ENCODE data around the gene TIAL1.

DNA sequence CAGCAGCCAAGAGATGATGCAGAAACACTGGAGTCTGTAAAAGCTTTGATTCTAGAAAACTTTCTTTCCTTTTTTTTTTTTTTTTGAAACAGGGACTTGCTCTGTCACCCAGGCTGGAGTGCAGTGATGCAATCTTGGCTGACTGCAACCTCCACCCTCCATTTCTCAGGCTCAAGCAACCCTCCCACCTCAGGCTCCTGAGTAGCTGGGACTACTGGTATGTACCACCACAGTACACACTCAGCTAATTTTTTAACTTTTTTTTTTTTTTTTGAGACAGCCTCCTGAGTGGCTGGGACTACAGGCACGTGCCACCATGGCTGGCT lies 37.4 kb upstream of the TIAL1 start:
- TF ChIP-seq RAD21 (IDR thresholded peaks at IDR 0.05; ENCODE audit: low read depth) (no peak), TAF1 (IDR thresholded peaks at IDR 0.05; ENCODE audit: low read depth) (no peak), CREB1 (IDR thresholded peaks at IDR 0.05; ENCODE audit: low read depth) (no peak)
- TF ChIP-seq, protein P1, sequence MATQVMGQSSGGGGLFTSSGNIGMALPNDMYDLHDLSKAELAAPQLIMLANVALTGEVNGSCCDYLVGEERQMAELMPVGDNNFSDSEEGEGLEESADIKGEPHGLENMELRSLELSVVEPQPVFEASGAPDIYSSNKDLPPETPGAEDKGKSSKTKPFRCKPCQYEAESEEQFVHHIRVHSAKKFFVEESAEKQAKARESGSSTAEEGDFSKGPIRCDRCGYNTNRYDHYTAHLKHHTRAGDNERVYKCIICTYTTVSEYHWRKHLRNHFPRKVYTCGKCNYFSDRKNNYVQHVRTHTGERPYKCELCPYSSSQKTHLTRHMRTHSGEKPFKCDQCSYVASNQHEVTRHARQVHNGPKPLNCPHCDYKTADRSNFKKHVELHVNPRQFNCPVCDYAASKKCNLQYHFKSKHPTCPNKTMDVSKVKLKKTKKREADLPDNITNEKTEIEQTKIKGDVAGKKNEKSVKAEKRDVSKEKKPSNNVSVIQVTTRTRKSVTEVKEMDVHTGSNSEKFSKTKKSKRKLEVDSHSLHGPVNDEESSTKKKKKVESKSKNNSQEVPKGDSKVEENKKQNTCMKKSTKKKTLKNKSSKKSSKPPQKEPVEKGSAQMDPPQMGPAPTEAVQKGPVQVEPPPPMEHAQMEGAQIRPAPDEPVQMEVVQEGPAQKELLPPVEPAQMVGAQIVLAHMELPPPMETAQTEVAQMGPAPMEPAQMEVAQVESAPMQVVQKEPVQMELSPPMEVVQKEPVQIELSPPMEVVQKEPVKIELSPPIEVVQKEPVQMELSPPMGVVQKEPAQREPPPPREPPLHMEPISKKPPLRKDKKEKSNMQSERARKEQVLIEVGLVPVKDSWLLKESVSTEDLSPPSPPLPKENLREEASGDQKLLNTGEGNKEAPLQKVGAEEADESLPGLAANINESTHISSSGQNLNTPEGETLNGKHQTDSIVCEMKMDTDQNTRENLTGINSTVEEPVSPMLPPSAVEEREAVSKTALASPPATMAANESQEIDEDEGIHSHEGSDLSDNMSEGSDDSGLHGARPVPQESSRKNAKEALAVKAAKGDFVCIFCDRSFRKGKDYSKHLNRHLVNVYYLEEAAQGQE (IDR thresholded peaks at IDR 0.05; ENCODE audit: low read depth) = no peak

All from Ishikawa (cell line).